ENCODE measurements around the gene PTPRO.

Gene PTPRO

DNA sequence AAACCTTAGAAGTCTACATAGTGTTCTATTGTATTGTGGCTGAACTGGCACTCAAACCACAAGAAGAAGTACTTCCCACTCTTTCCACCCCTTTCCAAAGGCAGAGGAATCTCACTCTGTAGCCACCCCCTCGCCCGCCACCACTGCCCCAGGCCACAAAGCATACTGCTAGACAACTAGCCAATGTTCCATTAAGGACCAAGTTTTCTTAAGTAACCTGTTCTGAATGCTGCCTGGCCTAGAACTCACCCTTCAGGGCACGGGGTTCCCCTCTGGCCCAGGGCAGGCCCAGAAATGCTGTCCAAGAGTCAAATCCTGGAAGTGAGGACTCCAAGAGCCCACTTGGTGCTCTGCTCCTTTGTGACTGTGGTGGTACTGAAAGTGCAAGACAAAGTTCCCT lies 15.7 kb upstream of the PTPRO start:
- H3K9me3 ChIP-seq (ENCODE audit: control insufficient read depth in 2 of 2, low read length in 2 of 2), result no peaks in the 10 kb centered on the region

DNA sequence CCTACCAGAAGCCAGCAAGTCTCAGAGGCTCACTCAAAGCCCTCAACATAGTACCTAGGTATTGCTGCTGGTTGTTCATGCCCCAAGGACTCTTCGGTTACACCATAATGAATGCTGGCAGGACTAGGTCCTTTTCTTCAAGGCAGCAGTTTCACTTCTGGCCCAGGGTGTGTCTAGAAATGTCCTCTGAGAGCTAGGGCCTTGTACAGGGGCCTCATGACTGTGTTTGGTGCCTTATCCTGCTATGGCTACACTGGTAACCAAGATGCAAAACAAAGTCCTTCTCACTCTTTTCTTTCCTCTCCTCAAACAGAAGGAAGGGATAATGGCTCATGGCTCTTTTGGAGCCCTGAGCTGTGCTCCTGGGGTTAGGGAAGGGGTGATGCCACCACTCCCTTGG lies 15.2 kb upstream of the PTPRO start:
- Histone ChIP-seq H3K4me3 (ENCODE audit: low read length in 2 of 2) (no peak overlapping the region), H3K27ac (ENCODE audit: low read length) (no peak overlapping the region), H3K9ac (ENCODE audit: low read length in 2 of 2) (no peak overlapping the region)

More for the DNA sequence above, 15.7 kb upstream of the PTPRO start:
- no peak overlapping the region for H3K9ac ChIP-seq (ENCODE audit: low read length in 2 of 2)
- H3K27me3 ChIP-seq (ENCODE audit: control insufficient read depth in 1 of 2, insufficient read depth in 2 of 2, low read length in 2 of 2), result no peaks in the 10 kb centered on the region
- H3K36me3 ChIP-seq (ENCODE audit: control insufficient read depth in 2 of 2, insufficient read depth in 2 of 2, low read length in 2 of 2), result no peaks in the 10 kb centered on the region
- no peak overlapping the region for H3K4me3 ChIP-seq (ENCODE audit: low read length in 2 of 2)
- H3K4me1 ChIP-seq (ENCODE audit: control insufficient read depth, insufficient read depth, low read length), result no peaks in the 10 kb centered on the region
- no peak overlapping the region for H3K27ac ChIP-seq (ENCODE audit: low read length)

DNA sequence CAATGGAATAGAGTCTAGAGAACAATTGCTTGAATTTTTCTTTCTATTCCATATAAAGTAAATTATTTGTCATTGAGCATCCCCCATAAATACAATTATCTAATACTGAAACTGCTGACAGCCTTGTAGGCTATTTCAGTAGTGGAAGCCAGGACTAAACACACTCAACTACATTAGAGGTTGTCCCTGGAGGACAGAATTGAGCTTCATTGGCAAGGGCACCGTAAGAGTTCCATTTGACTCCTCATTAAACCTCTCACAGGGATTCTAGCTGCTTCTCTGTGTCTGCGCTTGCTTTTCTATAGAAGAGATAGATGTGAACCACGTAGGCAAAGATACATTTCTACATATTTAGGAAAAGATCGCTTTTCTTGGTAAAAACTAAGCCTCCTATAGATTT lies 3.5 kb upstream of the PTPRO start:
- peaks cover 12 to 13% of the 10 kb centered on the region in 2 donors for H3K27me3 ChIP-seq (ENCODE audit: control insufficient read depth in 1 of 2, insufficient read depth in 2 of 2, low read length in 2 of 2)
- no peaks in the 10 kb centered on the region for H3K36me3 ChIP-seq (ENCODE audit: control insufficient read depth in 2 of 2, insufficient read depth in 2 of 2, low read length in 2 of 2)
- H3K4me1 ChIP-seq (ENCODE audit: control insufficient read depth, insufficient read depth, low read length), result no peaks in the 10 kb centered on the region

More for the DNA sequence above, 15.2 kb upstream of the PTPRO start:
- Histone ChIP-seq H3K9me3 (ENCODE audit: control insufficient read depth in 2 of 2, low read length in 2 of 2) (no peaks in the 10 kb centered on the region), H3K4me1 (ENCODE audit: control insufficient read depth, insufficient read depth, low read length) (no peaks in the 10 kb centered on the region), H3K36me3 (ENCODE audit: control insufficient read depth in 2 of 2, insufficient read depth in 2 of 2, low read length in 2 of 2) (no peaks in the 10 kb centered on the region), H3K27me3 (ENCODE audit: control insufficient read depth in 1 of 2, insufficient read depth in 2 of 2, low read length in 2 of 2) (no peaks in the 10 kb centered on the region)

DNA sequence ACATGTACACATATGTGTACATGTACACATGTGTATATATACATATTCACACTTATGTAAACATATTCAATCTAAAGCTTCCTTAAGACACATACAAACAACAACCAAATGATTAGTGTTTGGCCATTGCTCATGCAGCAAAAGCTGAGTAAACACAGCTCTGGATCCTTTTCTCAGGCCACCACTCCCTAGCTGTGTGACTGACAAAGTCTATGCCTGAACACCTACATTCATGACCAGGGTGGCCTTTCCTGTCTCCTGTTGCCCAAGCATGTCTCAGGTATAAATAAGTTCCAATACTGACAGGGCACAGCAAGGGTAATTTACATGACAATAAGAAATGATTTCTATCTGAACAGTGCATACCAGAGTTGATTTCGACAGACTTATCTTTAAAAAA lies 1.4 kb upstream of the PTPRO start:
- Histone ChIP-seq H3K4me1 (ENCODE audit: control insufficient read depth, insufficient read depth, low read length) (no peaks in the 10 kb centered on the region), H3K9ac (ENCODE audit: low read length in 2 of 2) (no peak overlapping the region), H3K27ac (ENCODE audit: low read length) (no peak overlapping the region), H3K4me3 (ENCODE audit: low read length in 2 of 2) (no peak overlapping the region), H3K27me3 (ENCODE audit: control insufficient read depth in 1 of 2, insufficient read depth in 2 of 2, low read length in 2 of 2) (peaks cover 12 to 21% of the 10 kb centered on the region in 2 donors), H3K36me3 (ENCODE audit: control insufficient read depth in 2 of 2, insufficient read depth in 2 of 2, low read length in 2 of 2) (no peaks in the 10 kb centered on the region), H3K9me3 (ENCODE audit: control insufficient read depth in 2 of 2, low read length in 2 of 2) (no peaks in the 10 kb centered on the region)

More for the DNA sequence above, 3.5 kb upstream of the PTPRO start:
- no peak overlapping the region for H3K27ac ChIP-seq (ENCODE audit: low read length)
- H3K4me3 ChIP-seq (ENCODE audit: low read length in 2 of 2), result no peak overlapping the region
- no peak overlapping the region for H3K9ac ChIP-seq (ENCODE audit: low read length in 2 of 2)
- no peaks in the 10 kb centered on the region for H3K9me3 ChIP-seq (ENCODE audit: control insufficient read depth in 2 of 2, low read length in 2 of 2)

DNA sequence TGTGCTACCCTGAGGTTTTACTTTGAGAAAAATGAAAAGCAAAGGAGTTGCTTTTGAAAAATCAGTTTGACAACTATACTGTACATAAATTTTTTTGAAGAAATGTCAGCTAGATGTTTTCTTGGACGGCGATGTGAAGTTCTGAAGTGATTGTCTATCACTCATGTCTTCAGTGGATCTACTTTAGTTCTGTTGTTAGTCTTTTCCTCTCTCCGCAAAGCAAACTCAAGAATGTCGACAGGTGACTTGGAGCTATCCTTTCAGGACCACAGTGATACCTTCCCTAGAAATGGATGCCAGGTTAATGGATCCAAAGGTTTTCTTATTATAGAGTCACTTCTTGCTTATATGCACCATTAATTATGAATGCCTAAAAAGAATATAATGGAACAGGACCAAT lies 1.2 kb downstream of the PTPRO start:
- H3K4me3 ChIP-seq (ENCODE audit: low read length in 2 of 2), result no peak overlapping the region

DNA sequence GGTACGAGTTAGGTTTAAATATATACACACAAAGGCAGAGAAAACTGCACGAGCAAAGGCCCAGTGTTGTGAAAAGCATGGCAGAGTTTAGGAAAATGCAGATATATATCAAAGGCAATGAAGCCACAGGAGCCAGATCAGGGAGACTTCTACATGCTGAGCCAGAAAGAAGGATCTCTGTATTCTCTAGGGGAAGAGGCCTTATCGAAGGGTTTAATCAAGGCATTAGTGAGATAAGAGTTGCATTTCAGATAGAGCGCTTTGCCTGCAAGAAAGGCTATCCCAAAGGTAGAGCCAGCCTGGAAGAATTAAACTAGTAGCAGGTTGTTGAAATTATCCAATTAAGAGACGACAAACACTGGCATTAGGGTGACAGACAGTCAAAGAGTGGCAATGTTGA lies 7.6 kb downstream of the PTPRO start:
- no peaks in the 10 kb centered on the region for H3K4me1 ChIP-seq (ENCODE audit: control insufficient read depth, insufficient read depth, low read length)

More for the DNA sequence above, 1.2 kb downstream of the PTPRO start:
- peaks cover 12 to 29% of the 10 kb centered on the region in 2 donors for H3K27me3 ChIP-seq (ENCODE audit: control insufficient read depth in 1 of 2, insufficient read depth in 2 of 2, low read length in 2 of 2)
- H3K27ac ChIP-seq (ENCODE audit: low read length), result no peak overlapping the region
- no peak overlapping the region for H3K9ac ChIP-seq (ENCODE audit: low read length in 2 of 2)
- H3K36me3 ChIP-seq (ENCODE audit: control insufficient read depth in 2 of 2, insufficient read depth in 2 of 2, low read length in 2 of 2), result no peaks in the 10 kb centered on the region
- H3K9me3 ChIP-seq (ENCODE audit: control insufficient read depth in 2 of 2, low read length in 2 of 2), result no peaks in the 10 kb centered on the region
- H3K4me1 ChIP-seq (ENCODE audit: control insufficient read depth, insufficient read depth, low read length), result no peaks in the 10 kb centered on the region

DNA sequence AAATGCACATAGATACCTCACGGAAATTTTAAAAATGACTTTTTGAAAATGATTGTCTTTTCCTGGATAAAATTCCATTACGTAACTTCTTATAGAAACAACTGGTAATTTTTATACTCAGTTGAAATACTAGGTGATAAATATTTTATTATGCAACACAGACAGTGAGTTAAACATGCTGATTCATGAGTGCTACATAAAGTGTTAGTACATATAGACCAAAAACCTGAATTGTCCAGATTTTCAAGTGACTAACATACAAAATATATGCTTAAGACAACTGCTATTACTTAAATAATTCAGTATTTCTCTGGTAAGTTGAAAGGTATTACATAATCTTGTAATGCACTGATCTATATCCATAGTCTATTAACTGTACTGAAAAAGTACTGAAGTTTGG lies 11.9 kb downstream of the PTPRO start:
- Histone ChIP-seq H3K27ac (ENCODE audit: low read length) (no peak overlapping the region), H3K27me3 (ENCODE audit: control insufficient read depth in 1 of 2, insufficient read depth in 2 of 2, low read length in 2 of 2) (no peaks in the 10 kb centered on the region), H3K4me1 (ENCODE audit: control insufficient read depth, insufficient read depth, low read length) (no peaks in the 10 kb centered on the region)

More for the DNA sequence above, 7.6 kb downstream of the PTPRO start:
- Histone ChIP-seq H3K4me3 (ENCODE audit: low read length in 2 of 2) (no peak overlapping the region), H3K9ac (ENCODE audit: low read length in 2 of 2) (no peak overlapping the region), H3K27ac (ENCODE audit: low read length) (no peak overlapping the region), H3K27me3 (ENCODE audit: control insufficient read depth in 1 of 2, insufficient read depth in 2 of 2, low read length in 2 of 2) (peaks cover 0 to 7% of the 10 kb centered on the region in 2 donors), H3K9me3 (ENCODE audit: control insufficient read depth in 2 of 2, low read length in 2 of 2) (no peaks in the 10 kb centered on the region), H3K36me3 (ENCODE audit: control insufficient read depth in 2 of 2, insufficient read depth in 2 of 2, low read length in 2 of 2) (no peaks in the 10 kb centered on the region)

DNA sequence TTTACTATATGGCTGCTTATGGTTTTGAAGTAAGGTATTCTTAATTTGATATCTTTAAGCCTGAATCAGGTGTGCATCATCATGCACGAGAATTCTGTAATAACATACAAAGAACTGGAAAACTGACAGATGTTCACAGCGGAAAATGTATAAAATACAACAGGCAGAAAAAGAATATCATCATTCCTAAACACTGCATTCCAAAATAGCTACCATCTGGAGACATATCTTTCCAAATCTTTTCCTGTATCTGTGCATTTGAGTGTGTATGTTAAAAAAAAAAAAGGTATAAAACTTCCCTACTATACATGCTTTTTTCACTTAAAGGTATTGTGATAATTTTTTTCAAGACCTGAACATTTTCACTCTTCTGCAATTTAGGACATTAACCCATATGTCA lies 13.7 kb downstream of the PTPRO start:
- H3K9me3 ChIP-seq (ENCODE audit: control insufficient read depth in 2 of 2, low read length in 2 of 2), result no peaks in the 10 kb centered on the region
- H3K4me1 ChIP-seq (ENCODE audit: control insufficient read depth, insufficient read depth, low read length), result no peaks in the 10 kb centered on the region
- H3K27ac ChIP-seq (ENCODE audit: low read length), result no peak overlapping the region
- H3K4me3 ChIP-seq (ENCODE audit: low read length in 2 of 2), result no peak overlapping the region
- no peaks in the 10 kb centered on the region for H3K36me3 ChIP-seq (ENCODE audit: control insufficient read depth in 2 of 2, insufficient read depth in 2 of 2, low read length in 2 of 2)
- H3K9ac ChIP-seq (ENCODE audit: low read length in 2 of 2), result no peak overlapping the region
- H3K27me3 ChIP-seq (ENCODE audit: control insufficient read depth in 1 of 2, insufficient read depth in 2 of 2, low read length in 2 of 2), result no peaks in the 10 kb centered on the region

More for the DNA sequence above, 11.9 kb downstream of the PTPRO start:
- Histone ChIP-seq H3K9me3 (ENCODE audit: control insufficient read depth in 2 of 2, low read length in 2 of 2) (no peaks in the 10 kb centered on the region), H3K9ac (ENCODE audit: low read length in 2 of 2) (no peak overlapping the region), H3K36me3 (ENCODE audit: control insufficient read depth in 2 of 2, insufficient read depth in 2 of 2, low read length in 2 of 2) (no peaks in the 10 kb centered on the region), H3K4me3 (ENCODE audit: low read length in 2 of 2) (no peak overlapping the region)

DNA sequence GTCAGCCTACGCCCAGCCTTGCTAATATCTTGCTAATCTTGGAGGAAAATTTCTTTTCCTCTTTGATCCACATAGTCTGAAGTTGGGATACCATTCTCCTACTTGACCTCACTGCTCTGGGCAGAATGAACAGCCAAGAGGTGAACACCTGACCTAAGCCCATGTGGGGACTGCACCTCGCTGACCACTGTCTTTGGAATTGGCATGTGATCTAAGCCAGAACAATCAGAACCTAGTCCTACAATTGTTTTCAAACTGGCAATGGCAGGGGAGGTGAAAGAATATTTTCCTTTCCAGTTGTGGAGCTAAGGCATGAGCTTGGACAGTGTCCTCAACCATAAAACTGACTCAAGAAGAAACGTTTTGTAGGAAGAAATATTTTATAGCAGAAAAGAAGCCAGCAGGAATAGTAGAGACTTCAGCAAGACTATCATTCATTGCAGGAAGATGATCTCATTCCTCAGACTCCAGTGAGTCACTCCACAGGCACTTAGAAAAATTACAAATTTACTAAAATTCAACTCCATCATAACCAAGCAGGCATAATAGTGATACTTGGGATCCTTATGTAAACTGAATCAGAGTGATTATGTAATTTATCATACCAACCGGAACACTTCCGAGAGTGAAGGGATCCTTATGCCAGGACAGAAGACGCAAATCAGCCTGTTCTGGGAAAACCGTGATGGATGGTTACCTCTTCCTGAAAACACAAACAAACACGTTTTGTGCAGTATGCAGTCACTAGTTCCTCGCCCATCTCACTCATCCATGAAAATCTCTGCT lies 14.7 kb downstream of the PTPRO start:
- no peaks in the 10 kb centered on the region for H3K4me1 ChIP-seq (ENCODE audit: control insufficient read depth, insufficient read depth, low read length)
- H3K4me3 ChIP-seq (ENCODE audit: low read length in 2 of 2), result no peak overlapping the region
- H3K9me3 ChIP-seq (ENCODE audit: control insufficient read depth in 2 of 2, low read length in 2 of 2), result no peaks in the 10 kb centered on the region
- no peak overlapping the region for H3K27ac ChIP-seq (ENCODE audit: low read length)
- H3K9ac ChIP-seq (ENCODE audit: low read length in 2 of 2), result no peak overlapping the region
- no peaks in the 10 kb centered on the region for H3K36me3 ChIP-seq (ENCODE audit: control insufficient read depth in 2 of 2, insufficient read depth in 2 of 2, low read length in 2 of 2)
- H3K27me3 ChIP-seq (ENCODE audit: control insufficient read depth in 1 of 2, insufficient read depth in 2 of 2, low read length in 2 of 2), result no peaks in the 10 kb centered on the region

DNA sequence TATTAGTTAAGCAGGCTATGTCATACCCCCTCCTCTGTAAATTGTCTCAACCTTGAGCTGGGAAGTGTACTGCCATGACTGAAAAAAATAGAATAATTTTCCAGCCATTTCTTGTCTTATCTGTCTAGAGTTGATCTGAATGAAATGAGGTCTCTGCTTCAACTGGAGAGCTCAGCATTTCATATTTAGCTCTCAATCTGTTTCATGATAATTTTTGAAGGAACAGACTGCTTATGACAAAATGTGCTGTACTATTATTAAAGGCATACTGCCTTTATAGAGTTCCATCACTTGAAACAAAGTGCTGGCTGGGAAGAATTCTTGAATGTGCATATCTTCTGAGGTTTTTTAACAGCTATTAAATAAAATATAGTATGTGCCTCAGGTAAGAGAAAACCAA lies 19.1 kb downstream of the PTPRO start:
- no peaks in the 10 kb centered on the region for H3K27me3 ChIP-seq (ENCODE audit: control insufficient read depth in 1 of 2, insufficient read depth in 2 of 2, low read length in 2 of 2)
- no peak overlapping the region for H3K9ac ChIP-seq (ENCODE audit: low read length in 2 of 2)
- no peaks in the 10 kb centered on the region for H3K9me3 ChIP-seq (ENCODE audit: control insufficient read depth in 2 of 2, low read length in 2 of 2)
- H3K4me3 ChIP-seq (ENCODE audit: low read length in 2 of 2), result no peak overlapping the region
- H3K36me3 ChIP-seq (ENCODE audit: control insufficient read depth in 2 of 2, insufficient read depth in 2 of 2, low read length in 2 of 2), result no peaks in the 10 kb centered on the region
- H3K27ac ChIP-seq (ENCODE audit: low read length), result no peak overlapping the region
- H3K4me1 ChIP-seq (ENCODE audit: control insufficient read depth, insufficient read depth, low read length), result no peaks in the 10 kb centered on the region

DNA sequence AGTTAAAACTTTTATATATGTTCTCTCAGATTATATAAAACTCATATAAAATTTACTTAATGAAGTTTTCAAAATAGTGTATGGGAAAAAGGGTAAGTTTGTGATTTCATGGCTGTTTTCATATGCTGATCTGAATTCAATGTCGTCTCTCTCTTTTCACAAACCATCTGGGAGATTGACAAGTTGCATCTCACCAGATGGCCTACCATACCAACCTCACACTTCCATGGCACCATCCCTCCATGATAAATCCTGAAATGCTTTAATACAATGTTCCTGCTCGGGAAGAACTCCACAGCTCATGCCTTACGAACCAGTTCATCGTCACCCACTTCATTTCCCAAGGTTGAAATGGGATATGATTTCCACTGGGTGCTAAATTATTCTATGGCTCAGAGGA lies 22.3 kb downstream of the PTPRO start:
- Histone ChIP-seq H3K4me1 (ENCODE audit: control insufficient read depth, insufficient read depth, low read length) (no peaks in the 10 kb centered on the region), H3K9me3 (ENCODE audit: control insufficient read depth in 2 of 2, low read length in 2 of 2) (no peaks in the 10 kb centered on the region), H3K27ac (ENCODE audit: low read length) (no peak overlapping the region), H3K9ac (ENCODE audit: low read length in 2 of 2) (no peak overlapping the region), H3K36me3 (ENCODE audit: control insufficient read depth in 2 of 2, insufficient read depth in 2 of 2, low read length in 2 of 2) (no peaks in the 10 kb centered on the region), H3K4me3 (ENCODE audit: low read length in 2 of 2) (no peak overlapping the region), H3K27me3 (ENCODE audit: control insufficient read depth in 1 of 2, insufficient read depth in 2 of 2, low read length in 2 of 2) (no peaks in the 10 kb centered on the region)

Data from stomach smooth muscle (tissue), 2 donors.